ENCODE results near the gene CD82. TPM values are rescaled to one million over a fixed set of nuclear protein-coding genes. Genes with fewer than 3 reads are reported as not detected.

Gene CD82
- total RNA-seq, 1 donor from 2014 or later, result 228 TPM

DNA sequence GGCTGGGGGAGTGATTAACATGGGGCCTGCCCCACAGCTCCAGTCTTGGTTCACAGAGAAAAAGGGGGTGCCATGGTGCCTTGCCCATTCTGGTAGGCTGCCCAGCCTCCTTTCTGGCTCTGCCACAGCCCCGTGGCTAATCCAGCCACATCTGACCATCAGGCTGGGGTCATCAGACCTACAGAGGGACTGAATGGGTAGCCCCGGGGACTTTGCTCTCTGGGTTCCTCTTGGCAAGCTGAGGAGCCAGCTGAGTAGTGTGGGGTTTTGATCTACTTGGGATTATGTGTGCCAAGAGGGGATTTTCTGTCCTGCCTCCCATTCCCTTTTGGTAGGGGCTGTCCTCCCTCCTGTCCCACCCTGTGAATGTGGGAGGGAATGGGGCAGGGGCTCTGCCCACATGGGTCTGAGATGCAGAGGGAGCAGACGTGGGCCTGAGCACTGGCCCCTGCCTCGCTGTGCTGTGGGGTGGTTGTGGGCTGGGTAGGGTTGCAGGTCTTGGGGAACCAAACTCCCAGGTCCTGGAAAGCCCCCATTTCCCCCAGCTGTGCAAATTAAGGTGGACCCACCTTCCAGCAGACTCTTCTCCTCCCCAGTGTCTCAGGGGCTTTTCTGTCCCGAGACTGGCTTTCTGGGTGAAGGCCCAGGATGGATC is 32.0 kb downstream of the CD82 start:
- intact Hi-C loops (cut with micrococcal nuclease), result loop anchor here (1.0 kb wide), 2 partner anchors 28 to 32 kb away; partner anchors contain the start of gene CD82

GRCh38 chr11:44598831-44599230 is 33.4 kb downstream of the CD82 start:
- intact Hi-C loops (cut with micrococcal nuclease), result no loop called here

- intact Hi-C loops (cut with micrococcal nuclease), result no loop called here
Observed at GRCh38 chr11:44600261-44600660, 34.8 kb downstream of the CD82 start.

DNA sequence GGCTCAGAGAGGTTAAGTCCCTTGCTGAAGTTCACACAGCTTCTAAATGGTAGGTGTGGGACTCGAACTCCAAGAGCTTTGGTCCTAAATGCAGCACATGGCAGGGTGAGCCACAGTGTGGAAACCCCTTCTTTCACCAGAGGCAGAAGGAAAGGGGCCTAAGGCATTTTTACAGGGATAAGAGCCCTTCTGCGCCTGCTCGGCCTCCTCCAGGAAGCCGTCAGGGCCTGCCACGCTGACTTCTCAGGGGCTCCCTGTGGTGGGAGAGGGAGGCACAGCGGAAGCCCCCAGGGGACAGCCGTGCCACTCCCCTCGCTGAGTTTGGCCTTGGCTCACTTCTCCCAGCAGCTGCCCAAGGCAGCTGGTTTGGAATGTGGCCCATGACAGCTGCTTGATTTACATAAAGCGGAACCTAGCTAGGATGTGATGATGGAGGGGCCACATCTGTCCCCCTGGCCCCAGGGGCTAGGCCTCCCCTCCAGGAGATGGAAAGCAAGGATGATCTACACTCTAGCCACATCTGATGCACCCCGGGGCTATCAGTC is 35.4 kb downstream of the CD82 start:
- intact Hi-C loops (cut with micrococcal nuclease), result no loop called here

DNA sequence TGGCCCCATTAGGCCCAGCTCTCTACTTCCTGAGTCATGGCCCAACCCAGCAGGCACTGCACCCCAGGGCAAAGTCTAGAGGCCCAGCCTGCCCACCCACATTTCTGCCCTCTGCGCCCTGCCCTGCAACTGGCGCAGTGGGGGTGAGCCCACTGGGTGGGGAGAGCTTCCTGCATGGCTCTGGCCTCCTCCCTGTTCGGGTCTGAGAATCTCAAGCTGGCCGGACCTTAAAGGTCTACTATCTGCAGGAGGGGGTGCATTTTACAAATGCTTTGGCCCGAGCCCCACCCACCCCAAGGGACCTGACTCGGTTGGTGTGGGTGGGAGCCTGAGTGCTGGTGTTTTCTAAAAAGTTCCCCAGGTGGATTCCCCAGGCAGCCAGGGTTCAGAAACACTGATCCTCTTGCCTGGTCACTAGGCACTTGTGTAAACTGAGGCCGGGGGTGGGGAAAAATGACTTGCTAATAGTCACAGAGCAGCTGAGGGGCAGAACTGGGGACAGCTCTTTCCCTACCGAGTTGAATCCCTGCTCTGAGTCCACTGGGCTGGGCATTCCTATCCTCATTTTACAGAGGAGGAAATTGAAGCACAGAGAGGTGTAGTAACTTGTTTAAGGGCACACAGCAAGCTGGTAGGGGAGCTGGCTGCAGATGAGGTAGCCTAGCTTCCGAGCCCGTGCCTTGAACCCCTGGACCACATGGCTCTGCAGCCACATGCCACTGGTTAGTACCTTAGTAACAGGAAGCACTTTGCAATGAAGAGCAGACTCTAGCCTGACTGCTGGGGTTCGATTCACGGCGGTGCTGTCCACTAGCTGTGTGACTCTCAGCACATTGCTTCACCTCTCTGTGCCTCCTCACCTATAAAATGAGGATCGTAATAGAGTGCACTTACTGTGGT is 36.3 kb downstream of the CD82 start:
- intact Hi-C loops (cut with micrococcal nuclease), result no loop called here

GRCh38 chr11:44602891-44603310 is 37.4 kb downstream of the CD82 start:
- intact Hi-C loops (cut with micrococcal nuclease), result no loop called here

DNA sequence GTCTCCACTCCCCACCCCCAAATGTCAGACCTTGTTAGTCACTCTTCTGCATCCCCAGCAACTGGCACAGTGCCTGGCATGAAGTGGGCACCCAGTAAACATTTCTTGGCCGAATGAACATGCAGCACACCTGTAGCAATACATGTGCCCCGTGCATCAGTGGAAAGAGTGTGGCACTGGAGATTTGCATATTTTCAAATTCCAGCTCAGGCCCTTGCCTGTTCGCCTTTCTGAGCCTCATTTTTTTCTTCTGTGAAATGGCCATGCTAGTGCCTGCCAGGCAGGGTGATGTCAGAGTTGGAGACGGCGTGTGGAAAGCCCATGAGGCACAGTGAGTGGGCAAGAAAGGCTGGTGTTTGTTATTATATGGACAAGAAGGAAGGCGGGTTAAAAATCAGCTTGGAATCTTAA is 38.7 kb downstream of the CD82 start:
- intact Hi-C loops (cut with micrococcal nuclease), result no loop called here

DNA sequence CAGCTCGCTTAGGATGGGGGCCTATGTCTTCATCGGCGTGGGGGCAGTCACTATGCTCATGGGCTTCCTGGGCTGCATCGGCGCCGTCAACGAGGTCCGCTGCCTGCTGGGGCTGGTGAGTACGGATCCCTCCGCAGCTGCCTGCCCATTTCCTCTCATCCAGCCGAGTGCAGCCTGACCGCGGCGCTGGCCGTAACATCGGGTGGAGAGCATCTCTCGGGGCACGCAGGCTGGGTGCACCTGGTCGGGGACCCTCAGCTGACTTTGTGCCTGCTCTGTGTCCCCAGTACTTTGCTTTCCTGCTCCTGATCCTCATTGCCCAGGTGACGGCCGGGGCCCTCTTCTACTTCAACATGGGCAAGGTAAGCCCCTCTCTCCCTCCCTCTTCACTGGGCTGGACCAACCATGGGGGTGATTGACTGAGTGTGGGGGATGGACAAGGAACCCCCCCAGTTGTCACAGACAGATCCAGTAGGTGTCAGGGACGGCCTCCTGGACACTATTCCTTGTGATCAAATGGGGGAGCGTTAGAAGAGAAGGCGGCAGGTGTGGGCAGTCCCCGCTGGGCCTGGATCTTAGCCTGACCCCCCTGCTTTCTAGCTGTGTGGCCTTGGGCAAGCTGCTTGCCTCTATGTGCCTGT is 39.7 kb downstream of the CD82 start:
- intact Hi-C loops (cut with micrococcal nuclease), result no loop called here

DNA sequence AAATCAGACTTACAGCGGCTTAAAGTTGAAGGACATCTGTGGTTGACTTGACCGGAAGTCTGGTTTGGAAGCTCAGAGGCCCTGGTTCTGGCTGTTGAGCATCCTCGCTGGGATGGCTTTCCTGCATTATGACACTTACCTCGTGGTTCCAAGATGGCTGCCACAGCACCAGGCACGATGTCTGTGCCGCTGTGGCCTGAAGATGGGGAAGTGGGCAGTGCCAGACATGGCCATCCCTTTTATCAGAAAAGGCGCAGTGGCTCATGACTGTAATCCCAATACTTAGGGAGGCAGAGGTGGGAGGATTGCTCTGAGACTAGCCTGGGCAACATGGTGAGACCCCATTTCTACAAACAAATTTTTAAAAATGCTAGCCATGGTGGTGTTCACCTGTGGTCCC is 40.5 kb downstream of the CD82 start:
- intact Hi-C loops (cut with micrococcal nuclease), result no loop called here

- intact Hi-C loops (cut with micrococcal nuclease), result no loop called here
Observed at GRCh38 chr11:44606472-44606871, 41.0 kb downstream of the CD82 start.

- intact Hi-C loops (cut with micrococcal nuclease), result no loop called here
Observed at GRCh38 chr11:44607319-44607962, 42.0 kb downstream of the CD82 start.

- intact Hi-C loops (cut with micrococcal nuclease), result no loop called here
Observed at GRCh38 chr11:44607987-44608386, 42.5 kb downstream of the CD82 start.

DNA sequence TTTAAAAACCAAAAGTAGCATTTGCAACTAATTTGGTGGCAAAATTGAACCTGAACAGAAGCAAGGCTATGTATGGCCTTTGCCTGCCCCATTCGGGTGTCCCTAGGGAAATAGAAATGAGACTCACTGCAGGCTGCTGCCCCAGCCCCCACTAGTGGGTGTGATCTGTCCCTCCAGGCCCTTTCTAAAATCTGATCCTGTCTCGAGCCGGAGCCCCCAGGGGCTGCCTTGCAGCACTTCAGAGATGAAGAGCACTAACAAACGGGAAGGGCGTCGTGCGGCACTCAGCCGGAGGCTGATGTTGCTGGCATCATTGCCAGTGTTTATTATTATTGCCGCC is 43.2 kb downstream of the CD82 start:
- intact Hi-C loops (cut with micrococcal nuclease), result no loop called here

DNA sequence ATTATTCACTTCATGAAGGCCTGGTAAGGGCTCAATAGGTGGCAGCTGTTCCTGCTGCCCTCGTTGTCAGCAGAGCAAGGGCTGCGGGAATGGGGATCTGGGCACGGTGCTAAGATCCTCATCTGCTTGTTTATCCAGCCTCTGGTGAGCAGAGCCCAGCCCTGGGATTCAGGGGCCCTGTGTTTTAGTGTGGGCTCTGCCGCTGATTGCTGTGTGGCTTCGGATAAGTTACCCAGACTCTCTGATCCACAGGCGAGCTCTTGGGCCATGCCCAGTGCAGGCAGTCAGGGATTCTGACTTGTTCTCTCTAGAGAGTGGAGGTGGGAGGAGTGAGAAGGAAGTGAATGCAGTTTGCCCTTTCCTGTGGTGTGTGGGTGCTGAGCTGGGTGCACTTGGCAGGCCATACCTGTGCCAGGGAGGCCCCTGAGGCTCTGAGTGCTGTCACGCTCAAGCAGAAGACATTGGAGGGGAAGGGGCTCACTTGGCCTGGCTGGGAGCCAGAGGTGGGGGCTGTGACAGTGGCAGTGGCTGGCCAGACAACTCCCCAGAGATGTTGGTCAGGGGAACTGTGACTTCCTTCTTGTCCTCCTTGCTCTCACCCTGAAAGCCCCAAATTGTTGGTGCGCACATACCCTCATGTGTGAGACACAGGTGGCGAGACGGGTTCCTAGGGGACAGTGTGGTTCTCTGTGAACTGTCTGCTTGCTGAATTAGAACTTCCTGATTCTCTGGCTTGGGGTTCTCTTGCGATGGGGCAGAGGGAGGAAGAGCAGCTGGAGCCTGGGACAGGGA is 43.7 kb downstream of the CD82 start:
- intact Hi-C loops (cut with micrococcal nuclease), result no loop called here

- intact Hi-C loops (cut with micrococcal nuclease), result loop anchor here (10.0 kb wide), 1 partner anchor 495 kb away; no protein-coding TSS in a partner anchor
Observed at GRCh38 chr11:44609783-44610155, 44.3 kb downstream of the CD82 start.

DNA sequence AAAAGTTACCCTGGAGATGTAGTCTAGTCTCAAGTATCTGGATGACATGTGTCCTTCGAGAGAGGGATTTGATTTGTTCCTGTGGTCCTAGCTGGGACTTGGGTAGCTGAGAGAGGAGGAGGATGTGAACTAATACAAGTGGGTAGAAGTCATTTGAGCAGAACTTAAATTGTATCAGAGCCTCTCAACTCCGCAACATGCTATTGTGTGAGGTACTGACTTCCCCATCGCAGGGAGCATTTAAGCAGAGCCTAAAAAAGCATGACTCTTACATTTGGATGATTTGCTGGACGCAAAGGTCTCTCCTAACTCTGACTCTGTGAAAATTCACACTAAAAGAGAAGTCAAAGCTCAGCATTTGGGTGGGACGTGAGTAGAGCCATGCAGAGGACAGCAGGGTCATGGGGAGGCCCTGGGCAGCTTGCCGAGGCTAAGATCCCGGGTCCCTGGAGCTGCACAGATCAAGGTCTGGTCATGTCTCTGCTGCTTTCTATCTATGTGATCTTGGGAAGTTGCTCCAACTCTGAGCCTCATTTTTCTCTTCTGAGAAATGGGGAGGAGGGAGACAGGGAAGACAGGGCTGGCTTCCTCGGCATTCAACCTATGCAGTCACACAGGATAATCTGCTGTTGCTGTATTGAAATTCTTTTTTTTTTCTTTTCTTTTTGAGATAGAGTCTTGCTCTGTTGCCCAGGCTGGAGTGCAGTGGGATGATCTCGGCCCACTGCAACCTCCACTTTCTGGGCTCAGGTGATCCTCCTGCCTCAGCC is 44.9 kb downstream of the CD82 start:
- intact Hi-C loops (cut with micrococcal nuclease), result loop anchor here (10.0 kb wide), 1 partner anchor 496 kb away; no protein-coding TSS in a partner anchor

DNA sequence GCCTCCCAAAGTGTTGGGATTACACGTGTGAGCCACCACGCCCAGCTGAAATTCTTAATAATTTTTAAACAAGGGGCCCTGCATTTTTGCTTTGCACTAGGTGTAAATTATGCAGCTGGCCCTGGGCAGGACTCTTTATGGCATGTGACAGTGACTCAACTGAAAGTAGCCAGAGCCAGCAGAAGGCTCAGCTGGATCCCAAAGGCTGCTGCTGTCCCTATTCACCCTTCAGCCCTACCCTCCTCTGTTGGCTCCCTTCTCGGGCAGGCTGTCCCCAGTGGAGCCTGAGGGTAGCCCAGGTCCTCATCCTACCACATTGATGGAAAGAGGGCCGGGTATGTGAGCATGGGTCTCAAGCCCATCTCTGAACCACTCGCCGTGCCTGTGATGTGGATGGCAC is 45.6 kb downstream of the CD82 start:
- intact Hi-C loops (cut with micrococcal nuclease), result loop anchor here (10.0 kb wide), 1 partner anchor 496 kb away; no protein-coding TSS in a partner anchor

DNA sequence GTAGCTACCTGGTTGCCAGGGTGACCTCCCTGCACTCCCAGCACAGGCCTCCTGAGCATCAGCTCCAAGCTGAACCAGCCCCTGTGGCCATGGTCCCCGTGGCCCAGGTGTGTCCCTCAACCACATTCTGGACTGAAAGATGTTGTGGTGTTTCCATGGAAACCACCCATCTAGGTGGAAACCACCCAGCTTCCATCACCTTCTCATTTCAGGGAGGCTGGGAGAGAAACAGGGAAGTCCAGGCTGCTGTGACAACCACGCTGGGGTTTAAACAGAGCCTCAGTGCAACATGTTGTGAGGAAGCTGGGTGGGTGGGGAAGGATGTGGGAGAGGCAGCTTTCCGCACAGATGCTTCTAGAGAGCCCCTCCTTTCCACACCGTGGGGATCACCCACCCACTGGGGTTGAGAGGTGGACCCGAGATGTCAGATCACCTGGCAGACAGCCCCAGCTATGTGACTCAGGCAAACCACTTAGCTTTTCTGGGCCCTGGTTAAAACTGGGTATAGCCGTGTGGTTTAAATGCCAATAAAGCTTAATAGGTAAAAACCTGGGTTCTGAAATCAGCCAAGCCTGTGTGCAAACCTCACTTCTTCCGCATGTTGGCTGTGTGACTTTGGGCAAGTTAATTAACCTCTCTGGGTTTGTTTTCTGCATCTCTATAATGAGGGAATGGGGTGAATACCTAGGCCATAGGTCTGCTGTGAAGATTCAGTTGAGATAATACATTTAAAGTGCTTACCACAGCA is 46.4 kb downstream of the CD82 start:
- intact Hi-C loops (cut with micrococcal nuclease), result loop anchor here (1.0 to 10.0 kb wide), 2 partner anchors 38 to 497 kb away; no protein-coding TSS in a partner anchor

DNA sequence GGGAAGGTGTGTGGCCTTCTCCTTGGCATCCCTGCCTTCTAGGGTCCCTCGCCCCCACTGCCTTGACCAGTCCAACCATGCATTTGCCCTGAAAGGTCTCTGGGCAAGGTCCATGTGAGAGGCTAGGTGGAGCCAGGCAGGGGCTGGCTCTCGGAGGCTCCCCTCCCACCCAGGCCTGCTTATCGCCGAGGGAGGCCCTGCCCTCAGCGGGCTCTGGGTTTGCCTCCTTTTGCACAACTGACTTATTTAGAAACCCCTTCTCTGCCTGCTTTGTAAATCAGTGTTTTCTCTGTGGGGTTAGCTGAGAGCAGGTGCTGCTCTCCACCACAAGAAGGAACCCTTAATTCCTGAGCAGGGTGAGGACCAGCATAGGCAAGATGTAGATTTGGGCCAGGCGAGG is 47.7 kb downstream of the CD82 start:
- intact Hi-C loops (cut with micrococcal nuclease), result loop anchor here (10.0 kb wide), 1 partner anchor 498 kb away; no protein-coding TSS in a partner anchor
